ENCODE data around the gene DIP2C.

DNA sequence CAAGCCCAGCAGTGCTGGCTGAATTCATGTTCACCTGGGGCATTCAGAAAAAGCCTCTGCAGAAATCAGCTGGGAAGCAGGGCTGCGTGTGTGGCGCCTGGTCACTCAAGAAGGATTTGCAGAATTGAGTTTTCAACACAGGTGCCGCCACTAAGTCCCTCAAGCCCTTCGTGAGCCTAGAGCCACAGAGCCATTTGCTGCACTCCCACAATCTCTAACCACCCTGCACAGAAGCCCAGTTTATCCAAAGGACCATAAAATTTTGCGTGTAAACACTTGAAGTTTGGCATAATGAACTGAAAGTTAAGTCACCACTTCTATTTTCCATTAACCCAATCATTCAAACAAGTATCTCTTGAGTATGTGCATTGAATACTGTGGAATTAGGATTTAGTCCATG lies 136.2 kb downstream of the DIP2C start:
- TF ChIP-seq, protein P1, sequence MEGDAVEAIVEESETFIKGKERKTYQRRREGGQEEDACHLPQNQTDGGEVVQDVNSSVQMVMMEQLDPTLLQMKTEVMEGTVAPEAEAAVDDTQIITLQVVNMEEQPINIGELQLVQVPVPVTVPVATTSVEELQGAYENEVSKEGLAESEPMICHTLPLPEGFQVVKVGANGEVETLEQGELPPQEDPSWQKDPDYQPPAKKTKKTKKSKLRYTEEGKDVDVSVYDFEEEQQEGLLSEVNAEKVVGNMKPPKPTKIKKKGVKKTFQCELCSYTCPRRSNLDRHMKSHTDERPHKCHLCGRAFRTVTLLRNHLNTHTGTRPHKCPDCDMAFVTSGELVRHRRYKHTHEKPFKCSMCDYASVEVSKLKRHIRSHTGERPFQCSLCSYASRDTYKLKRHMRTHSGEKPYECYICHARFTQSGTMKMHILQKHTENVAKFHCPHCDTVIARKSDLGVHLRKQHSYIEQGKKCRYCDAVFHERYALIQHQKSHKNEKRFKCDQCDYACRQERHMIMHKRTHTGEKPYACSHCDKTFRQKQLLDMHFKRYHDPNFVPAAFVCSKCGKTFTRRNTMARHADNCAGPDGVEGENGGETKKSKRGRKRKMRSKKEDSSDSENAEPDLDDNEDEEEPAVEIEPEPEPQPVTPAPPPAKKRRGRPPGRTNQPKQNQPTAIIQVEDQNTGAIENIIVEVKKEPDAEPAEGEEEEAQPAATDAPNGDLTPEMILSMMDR (IDR thresholded peaks at IDR 0.05): no peak
- no peak for TF ChIP-seq POLR2A (IDR thresholded peaks at IDR 0.05)
